22Rv1 (cell line): ENCODE results near the gene VENTX.

Source experiments
- ZFX ChIP-seq: fragments of 450-650 bp; IDR thresholded peaks from 2 replicates; pipeline ENCODE4 v1.6.1; 2017; ENCODE audit warnings: antibody characterized with exemption, borderline replicate concordance
- TF ChIP-seq, protein P1 (sequence below): fragments of 450-650 bp; IDR thresholded peaks from 2 replicates; pipeline ENCODE4 v1.5.1; 2017; ENCODE audit warnings: mild to moderate bottlenecking

GRCh38 chr10:133253361-133253955, 15.8 kb downstream of the VENTX start:
- TF ChIP-seq, protein P1, sequence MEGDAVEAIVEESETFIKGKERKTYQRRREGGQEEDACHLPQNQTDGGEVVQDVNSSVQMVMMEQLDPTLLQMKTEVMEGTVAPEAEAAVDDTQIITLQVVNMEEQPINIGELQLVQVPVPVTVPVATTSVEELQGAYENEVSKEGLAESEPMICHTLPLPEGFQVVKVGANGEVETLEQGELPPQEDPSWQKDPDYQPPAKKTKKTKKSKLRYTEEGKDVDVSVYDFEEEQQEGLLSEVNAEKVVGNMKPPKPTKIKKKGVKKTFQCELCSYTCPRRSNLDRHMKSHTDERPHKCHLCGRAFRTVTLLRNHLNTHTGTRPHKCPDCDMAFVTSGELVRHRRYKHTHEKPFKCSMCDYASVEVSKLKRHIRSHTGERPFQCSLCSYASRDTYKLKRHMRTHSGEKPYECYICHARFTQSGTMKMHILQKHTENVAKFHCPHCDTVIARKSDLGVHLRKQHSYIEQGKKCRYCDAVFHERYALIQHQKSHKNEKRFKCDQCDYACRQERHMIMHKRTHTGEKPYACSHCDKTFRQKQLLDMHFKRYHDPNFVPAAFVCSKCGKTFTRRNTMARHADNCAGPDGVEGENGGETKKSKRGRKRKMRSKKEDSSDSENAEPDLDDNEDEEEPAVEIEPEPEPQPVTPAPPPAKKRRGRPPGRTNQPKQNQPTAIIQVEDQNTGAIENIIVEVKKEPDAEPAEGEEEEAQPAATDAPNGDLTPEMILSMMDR: no peak
- TF ChIP-seq ZFX: no peak
